Erythroblast (primary cell): ENCODE results near the gene RNF17.
"Not testable (repeated sequence)": the region's sequence is repeated elsewhere in the genome, so short reads cannot be mapped to it uniquely, and the experiment has no call there.

Experiments
- DNase-seq, 2 experiments: peaks; one replicate each; lab custom pipeline; 2025; lab: John Stamatoyannopoulos, UW
- GATA1 ChIP-seq: IDR thresholded peaks from 2 replicates; pipeline ENCODE4 v1.6.1; 2011; ENCODE audit warnings: low read depth, mild to moderate bottlenecking, control low read depth, low read length, moderate library complexity
- POLR2A ChIP-seq: IDR thresholded peaks from 2 replicates; pipeline ENCODE4 v1.6.1; 2011; ENCODE audit warnings: mild to moderate bottlenecking, low read length

The RNF17 gene

DNA sequence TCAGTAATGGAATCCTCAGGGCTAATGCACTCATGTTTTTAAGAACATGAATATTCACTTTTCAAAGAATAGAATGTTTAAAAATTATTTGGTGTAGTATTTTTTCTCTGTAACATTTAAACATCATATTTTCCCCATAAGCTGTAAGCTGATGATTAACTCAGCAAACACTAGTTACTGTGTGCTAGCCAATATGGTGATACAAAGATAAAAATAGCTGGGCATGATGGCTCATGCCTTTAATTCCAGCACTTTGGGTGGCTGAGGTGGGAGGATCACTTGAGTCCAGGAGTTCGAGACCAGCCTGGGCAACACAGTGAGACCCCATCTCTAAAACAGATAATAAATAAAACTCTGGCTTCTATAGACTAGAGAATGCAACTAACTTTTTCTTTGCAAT, 13.2 kb downstream of the RNF17 start:
- DNase-seq, result no peak
- no peak for TF ChIP-seq GATA1
- TF ChIP-seq POLR2A, result no peak

DNA sequence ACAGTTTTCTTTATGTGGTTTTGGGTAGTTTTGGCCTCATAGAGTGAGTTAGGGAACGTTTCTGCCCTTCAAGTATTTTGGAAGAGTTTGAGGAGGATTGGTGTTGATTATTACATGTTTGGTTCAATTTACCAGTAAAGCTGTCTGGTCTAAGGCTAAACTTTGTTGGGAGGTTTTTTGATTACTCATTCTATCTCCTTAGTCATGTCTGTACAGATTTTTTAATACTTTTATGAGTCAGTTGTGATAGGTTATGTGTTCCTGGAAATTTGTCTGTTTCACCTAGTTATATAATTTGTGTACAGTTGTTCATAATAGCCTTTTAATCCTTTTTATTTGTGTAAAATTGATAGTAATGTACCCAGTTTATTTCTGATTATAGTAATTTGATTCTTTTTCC, 20.4 kb downstream of the RNF17 start:
- no peak for TF ChIP-seq GATA1

DNA sequence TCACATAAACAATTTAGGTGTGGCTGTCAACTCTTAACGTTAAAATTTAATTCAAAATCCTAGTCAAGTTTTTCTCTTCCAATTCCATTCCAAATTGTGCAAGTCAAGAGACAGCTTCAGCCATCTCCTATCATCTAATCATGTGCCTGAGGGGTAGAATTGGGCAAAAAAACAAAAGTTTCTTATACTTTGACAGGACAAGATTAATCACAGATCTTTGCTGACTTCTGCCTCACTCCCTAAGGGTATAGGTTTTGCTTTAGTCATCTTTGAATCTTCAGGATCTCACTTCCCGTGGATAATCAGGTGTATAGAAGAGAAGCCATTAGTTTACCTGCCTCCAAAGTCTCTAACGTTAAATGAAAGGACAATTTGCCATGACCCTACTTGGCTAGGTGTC, 24.6 kb downstream of the RNF17 start:
- DNase-seq, result no peak
- TF ChIP-seq POLR2A (no peak), GATA1 (no peak)

More for the DNA sequence above, 20.4 kb downstream of the RNF17 start:
- DNase-seq, result no peak

DNA sequence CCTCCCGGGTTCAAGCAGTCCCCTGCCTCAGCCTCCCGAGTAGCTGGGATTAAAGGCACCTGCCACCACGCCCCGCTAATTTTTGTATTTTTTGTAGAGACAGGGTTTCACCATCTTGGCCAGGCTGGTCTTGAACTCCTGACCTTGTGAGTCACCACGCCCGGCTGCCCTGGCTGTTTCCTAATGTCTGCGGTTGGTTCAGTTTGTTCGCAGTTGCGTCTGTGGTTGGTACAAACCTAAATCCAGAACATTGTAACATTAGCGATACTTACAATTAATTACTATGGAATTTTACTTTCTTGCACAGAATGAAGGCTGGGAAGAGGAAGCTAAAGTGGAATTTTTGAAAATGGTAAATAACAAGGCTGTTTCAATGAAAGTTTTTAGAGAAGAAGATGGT, 38.1 kb downstream of the RNF17 start:
- TF ChIP-seq POLR2A (no peak), GATA1 (no peak)
- DNase-seq, result no peak

GRCh38 chr13:24821207-24821606, 57.2 kb downstream of the RNF17 start:
- no peak for DNase-seq
- TF ChIP-seq GATA1 (no peak), POLR2A (no peak)

DNA sequence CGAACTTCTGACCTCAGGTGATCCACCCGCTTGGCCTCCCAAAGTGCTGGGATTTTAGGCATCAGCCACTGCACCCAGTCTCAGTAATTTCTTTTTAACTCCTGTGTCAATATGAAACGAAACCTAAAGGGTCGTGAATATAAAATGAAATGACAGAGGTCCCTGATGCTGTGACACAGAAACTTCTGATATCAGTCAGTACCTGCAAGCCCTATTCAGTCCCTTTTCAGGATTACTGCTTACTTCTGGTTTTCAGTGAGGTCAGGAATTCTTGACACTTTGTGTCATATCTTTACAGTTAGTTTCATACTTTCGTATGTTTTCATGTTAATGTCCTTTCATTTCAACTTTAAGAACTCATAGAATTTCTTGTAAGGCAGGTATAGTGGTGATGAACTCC, 58.7 kb downstream of the RNF17 start:
- DNase-seq, result no peak
- no peak for TF ChIP-seq POLR2A
- no peak for TF ChIP-seq GATA1

DNA sequence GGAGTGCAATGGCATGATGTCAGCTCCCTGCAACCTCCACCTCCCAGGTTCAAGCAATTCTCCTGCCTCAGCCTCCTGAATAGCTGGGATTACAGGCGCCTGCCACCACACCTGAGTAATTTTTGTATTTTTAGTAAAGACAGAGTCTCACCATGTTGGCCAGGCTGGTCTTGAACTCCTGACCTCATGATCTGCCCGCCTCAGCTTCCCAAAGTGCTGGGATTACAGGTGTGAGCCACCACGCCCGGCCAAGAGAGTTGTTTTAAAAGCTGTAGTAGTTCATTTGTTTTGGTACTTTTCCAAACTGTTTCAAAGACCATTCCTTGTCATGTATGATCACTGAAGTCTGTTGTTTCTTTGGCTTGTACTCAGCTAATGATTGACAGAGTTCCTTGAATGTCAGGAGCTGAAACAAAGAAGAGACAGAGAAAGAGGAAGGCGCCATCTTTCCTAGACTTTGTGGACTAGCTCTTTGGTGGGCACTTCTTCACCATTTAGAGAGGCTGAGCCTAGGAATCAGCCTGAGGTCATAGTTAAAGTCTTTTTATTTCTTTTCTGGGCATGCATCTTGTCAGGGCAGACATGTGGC, 59.2 kb downstream of the RNF17 start:
- not testable (repeated sequence) for DNase-seq

DNA sequence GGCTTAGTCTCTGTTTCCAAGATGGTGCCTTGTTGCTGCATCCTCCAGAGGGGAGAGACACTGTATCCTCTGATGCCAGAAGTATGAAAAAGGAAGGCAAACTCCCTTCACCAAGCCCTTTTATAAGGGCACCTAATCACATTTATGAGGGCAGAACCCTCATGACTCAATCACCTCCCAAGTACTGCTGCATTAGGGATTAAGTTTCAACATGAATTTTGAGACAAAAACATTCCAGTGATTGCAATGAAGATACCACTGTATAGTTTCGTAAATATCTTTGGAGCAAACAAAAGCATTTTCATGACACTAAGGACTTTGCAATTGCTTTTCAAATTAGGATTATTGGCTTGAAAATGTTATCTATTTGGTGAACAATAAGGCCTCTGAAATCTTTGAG, 63.8 kb downstream of the RNF17 start:
- no peak for DNase-seq
- TF ChIP-seq GATA1 (no peak), POLR2A (no peak)

DNA sequence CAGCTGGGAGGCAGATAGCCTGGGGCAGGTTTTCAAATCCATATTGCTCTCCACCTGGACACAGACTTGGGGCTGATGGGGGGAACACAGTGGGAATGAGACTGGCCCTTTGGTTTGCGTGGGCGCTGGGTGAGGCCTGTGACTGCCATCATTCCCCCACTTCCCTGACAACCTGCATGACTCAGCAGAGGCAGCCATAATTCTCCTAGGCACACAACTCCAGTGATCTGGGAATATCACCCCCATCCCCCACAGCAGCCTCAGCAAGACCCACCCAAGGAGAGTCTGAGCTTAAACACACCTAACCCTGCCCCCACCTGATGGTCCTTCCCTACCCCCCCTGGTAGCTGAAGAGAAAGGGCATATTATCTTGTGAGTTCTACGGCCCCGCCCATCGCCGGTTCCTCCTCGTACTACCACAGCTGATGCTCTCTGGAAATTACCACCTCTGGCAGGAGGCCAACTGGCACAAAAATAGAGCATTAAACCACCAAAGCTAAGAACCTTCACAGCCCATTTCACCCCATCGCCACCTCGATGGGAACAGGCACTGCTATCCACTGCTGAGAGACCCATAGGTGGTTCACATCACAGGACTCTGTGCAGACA, 71.0 kb downstream of the RNF17 start:
- no peak for DNase-seq

DNA sequence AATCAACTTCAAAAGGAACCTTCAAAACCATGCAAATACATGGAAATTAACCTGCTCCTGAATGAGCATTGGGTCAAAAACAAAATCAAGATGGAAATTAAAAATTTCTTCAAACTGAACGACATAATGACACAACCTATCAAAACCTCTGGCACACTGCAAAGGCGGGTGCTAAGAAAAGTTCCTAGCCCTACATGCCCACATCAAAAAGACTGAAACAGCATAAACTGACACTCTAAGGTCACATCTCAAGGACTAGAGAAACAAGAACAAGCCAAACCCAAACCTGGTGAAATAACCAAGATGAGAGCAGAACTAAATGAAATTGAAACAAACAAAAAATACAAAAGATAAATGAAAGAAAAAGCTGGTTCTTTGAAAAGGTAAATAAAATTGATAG, 73.6 kb downstream of the RNF17 start:
- DNase-seq, result not testable (repeated sequence)

More for the DNA sequence above, 71.0 kb downstream of the RNF17 start:
- TF ChIP-seq GATA1 (no peak), POLR2A (no peak)

- DNase-seq, result no peak
- no peak for TF ChIP-seq POLR2A
- no peak for TF ChIP-seq GATA1
Observed at GRCh38 chr13:24842549-24843274, 78.7 kb downstream of the RNF17 start.

- no peak for TF ChIP-seq POLR2A
- DNase-seq, result no peak
Observed at GRCh38 chr13:24851546-24851945, 87.6 kb downstream of the RNF17 start.

DNA sequence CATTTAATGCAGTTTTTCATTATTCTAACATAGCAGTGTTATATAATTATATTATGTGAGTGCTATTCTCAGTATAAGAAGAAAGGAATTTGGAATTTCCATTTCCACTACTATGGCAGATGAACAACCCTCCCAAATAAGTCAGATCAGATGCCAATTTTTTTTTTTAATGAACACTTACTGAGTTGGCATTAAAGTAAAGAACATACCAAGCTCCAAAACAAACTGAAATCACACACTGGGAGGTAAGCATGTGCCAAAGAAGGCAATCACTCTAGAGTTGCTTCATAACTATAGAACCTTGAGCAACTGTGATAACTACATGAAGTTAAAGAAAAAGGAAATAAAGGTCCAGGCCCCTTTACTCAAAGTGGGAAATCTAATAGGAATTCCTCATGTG, 90.3 kb downstream of the RNF17 start:
- DNase-seq, result no peak
- TF ChIP-seq POLR2A (no peak), GATA1 (no peak)

DNA sequence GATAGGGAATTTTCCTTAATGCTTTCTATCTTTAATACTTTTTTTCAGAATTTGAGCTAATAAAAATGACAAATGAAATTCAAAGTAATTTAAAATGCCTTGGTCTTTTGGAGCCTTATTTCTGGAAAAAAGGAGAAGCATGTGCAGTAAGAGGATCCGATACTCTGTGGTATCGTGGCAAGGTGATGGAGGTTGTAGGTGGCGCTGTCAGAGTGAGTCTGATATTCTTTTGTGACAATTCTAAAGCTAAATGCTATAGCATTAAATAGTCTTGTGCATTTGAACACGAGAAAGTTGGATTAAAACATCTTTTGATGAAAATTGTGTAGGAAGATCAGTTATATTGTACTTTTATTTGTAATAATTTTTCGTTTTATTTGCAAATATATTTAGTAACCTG, 95.0 kb downstream of the RNF17 start:
- TF ChIP-seq GATA1, result no peak
- TF ChIP-seq POLR2A, result no peak
- no peak for DNase-seq

DNA sequence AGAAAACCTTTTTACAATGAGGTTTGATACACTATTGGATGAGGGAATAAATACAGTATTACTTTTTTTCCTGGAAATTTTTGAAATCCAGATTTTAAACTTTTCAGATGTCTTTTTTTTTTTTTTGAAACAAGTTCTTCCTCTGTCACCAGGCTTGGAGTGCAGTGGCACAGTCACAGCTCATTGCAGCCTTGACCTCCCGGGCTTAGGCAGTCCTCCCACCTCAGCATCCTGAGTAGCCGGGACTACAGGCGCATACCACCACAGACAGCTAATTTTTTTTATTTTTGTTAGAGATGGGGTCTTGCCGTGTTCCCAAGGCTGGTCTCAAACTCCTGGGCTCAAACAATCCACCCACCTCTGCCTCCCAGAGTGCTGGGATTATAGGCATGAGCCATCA, 96.8 kb downstream of the RNF17 start:
- TF ChIP-seq GATA1 (no peak), POLR2A (no peak)
- DNase-seq, result no peak
